AG08395 (cell line): ENCODE measurements around the gene THSD7B.

ENCODE experiments used
- DNase-seq: peaks from one replicate; pipeline ENCODE4 v3.0.0; 2012; ENCODE audit warnings: mixed read lengths, low spot score

The THSD7B gene

GRCh38 chr2:136823291-136823690, 57.9 kb downstream of the THSD7B start:
- no peak for DNase-seq

GRCh38 chr2:136828162-136828561, 62.8 kb downstream of the THSD7B start:
- DNase-seq, result no peak

- DNase-seq, result no peak
Observed at GRCh38 chr2:136828774-136829173, 63.4 kb downstream of the THSD7B start.

GRCh38 chr2:136844546-136844945, 79.2 kb downstream of the THSD7B start:
- DNase-seq, result no peak

- no peak for DNase-seq
Observed at GRCh38 chr2:136858656-136859055, 93.3 kb downstream of the THSD7B start.

GRCh38 chr2:136860443-136860958, 95.2 kb downstream of the THSD7B start:
- DNase-seq, result no peak

- no peak for DNase-seq
Observed at GRCh38 chr2:136863468-136863867, 98.1 kb downstream of the THSD7B start.

GRCh38 chr2:136863874-136864273, 98.5 kb downstream of the THSD7B start:
- DNase-seq, result no peak

- DNase-seq, result no peak
Observed at GRCh38 chr2:136871424-136871823, 106.1 kb downstream of the THSD7B start.

- no peak for DNase-seq
Observed at GRCh38 chr2:136874258-136874657, 108.9 kb downstream of the THSD7B start.

GRCh38 chr2:136891100-136891499, 125.8 kb downstream of the THSD7B start:
- DNase-seq, result no peak

GRCh38 chr2:136894007-136894634, 128.8 kb downstream of the THSD7B start:
- no peak for DNase-seq

GRCh38 chr2:136901732-136902131, 136.4 kb downstream of the THSD7B start:
- DNase-seq, result no peak

- no peak for DNase-seq
Observed at GRCh38 chr2:136905779-136906178, 140.4 kb downstream of the THSD7B start.

- DNase-seq, result no peak
Observed at GRCh38 chr2:136909777-136910176, 144.4 kb downstream of the THSD7B start.

GRCh38 chr2:136916131-136916530, 150.8 kb downstream of the THSD7B start:
- DNase-seq, result no peak

GRCh38 chr2:136917411-136917881, 152.1 kb downstream of the THSD7B start:
- no peak for DNase-seq

- DNase-seq, result no peak
Observed at GRCh38 chr2:136919682-136920081, 154.3 kb downstream of the THSD7B start.

GRCh38 chr2:136920652-136921333, 155.4 kb downstream of the THSD7B start:
- DNase-seq, result no peak

- DNase-seq, result no peak
Observed at GRCh38 chr2:136927156-136927555, 161.8 kb downstream of the THSD7B start.

- no peak for DNase-seq
Observed at GRCh38 chr2:136929531-136929930, 164.2 kb downstream of the THSD7B start.

GRCh38 chr2:136932700-136933099, 167.4 kb downstream of the THSD7B start:
- DNase-seq, result no peak

- DNase-seq, result no peak
Observed at GRCh38 chr2:136935119-136935518, 169.8 kb downstream of the THSD7B start.

GRCh38 chr2:136956050-136956449, 190.7 kb downstream of the THSD7B start:
- DNase-seq, result no peak
